ENCODE results near the gene CAVIN2.

Gene CAVIN2

DNA sequence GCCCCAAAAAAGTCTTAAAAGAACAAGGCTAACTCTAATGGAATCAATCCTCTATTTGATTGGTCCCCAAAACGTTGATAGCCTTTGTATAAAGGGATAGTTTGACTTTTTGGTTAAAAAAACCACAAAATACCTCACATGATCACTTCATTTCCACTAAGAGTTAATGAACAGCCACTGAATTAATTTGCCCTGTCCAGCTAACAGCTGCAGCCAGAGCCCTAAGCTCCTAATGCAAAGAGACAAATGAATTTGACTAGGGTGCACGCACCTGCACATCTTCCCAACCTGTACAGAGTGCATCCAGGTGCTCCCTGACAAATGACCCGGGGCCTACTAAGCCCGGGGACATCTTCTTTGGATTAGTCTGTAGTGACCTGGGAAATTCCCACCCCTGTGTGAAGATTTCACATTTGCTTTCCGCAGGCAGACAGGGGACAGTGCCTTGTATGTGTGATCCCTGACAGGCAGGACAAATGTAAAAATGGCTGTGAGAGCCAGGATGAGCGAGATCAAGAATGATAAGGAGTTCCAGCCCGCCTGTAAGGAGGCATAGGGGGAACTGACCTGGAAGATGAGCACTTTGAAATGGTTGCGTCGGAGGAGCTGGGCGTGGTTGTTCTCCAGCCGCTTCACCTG, 893 bp downstream of the CAVIN2 start:
- Histone ChIP-seq H3K9me3 (ENCODE audit: control insufficient read depth, low read length) (no peaks in the 10 kb centered on the region), H3K9ac (no peak overlapping the region), H3K4me3 (ENCODE audit: low read depth, low read length) (peak overlapping the region; percentile 40), H3K79me2 (no peaks in the 10 kb centered on the region), H3K27ac (peak overlapping the region; percentile 60), H2AFZ (no peak overlapping the region), H3K36me3 (ENCODE audit: control insufficient read depth, insufficient read depth, low read length) (no peaks in the 10 kb centered on the region), H3K27me3 (ENCODE audit: control insufficient read depth, insufficient read depth, low read length) (no peaks in the 10 kb centered on the region), H3K4me1 (no peaks in the 10 kb centered on the region), H3K4me2 (ENCODE audit: low read length) (peak overlapping the region; percentile 21)
- TF ChIP-seq, protein P1, sequence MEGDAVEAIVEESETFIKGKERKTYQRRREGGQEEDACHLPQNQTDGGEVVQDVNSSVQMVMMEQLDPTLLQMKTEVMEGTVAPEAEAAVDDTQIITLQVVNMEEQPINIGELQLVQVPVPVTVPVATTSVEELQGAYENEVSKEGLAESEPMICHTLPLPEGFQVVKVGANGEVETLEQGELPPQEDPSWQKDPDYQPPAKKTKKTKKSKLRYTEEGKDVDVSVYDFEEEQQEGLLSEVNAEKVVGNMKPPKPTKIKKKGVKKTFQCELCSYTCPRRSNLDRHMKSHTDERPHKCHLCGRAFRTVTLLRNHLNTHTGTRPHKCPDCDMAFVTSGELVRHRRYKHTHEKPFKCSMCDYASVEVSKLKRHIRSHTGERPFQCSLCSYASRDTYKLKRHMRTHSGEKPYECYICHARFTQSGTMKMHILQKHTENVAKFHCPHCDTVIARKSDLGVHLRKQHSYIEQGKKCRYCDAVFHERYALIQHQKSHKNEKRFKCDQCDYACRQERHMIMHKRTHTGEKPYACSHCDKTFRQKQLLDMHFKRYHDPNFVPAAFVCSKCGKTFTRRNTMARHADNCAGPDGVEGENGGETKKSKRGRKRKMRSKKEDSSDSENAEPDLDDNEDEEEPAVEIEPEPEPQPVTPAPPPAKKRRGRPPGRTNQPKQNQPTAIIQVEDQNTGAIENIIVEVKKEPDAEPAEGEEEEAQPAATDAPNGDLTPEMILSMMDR (IDR thresholded peaks at IDR 0.05): no peak

DNA sequence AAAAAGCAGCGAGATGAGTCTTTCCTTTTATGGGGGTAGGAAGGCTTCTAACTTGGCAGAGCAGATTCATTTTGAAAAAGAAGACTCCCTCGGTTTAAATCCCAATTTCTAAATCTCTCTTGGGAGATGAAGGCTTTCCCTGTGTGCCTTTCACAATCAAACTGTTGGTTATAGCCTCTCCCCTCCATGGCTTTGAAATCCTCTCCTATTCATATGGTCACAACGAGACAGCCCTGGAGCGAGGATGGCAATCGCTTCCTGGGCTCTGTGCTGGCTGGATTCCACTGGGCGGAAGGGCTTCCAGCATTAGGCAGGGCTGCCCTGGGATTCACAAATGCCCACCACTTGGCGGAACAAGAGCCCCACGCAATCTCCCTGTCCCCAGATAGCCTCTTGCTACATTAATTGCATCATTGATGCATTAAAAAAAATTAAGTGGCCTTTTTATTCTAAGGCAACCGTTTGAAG, 1.6 kb downstream of the CAVIN2 start:
- H3K27me3 ChIP-seq (ENCODE audit: control insufficient read depth, insufficient read depth, low read length): no peaks in the 10 kb centered on the region
- peak overlapping the region; percentile 40 for H3K4me3 ChIP-seq (ENCODE audit: low read depth, low read length)
- H3K4me2 ChIP-seq (ENCODE audit: low read length): peak overlapping the region; percentile 21
- H3K36me3 ChIP-seq (ENCODE audit: control insufficient read depth, insufficient read depth, low read length): no peaks in the 10 kb centered on the region
- H3K27ac ChIP-seq: peak overlapping the region; percentile 60
- TF ChIP-seq, protein P1 (IDR thresholded peaks at IDR 0.05): no peak
- H3K9me3 ChIP-seq (ENCODE audit: control insufficient read depth, low read length): no peaks in the 10 kb centered on the region
- H2AFZ ChIP-seq: no peak overlapping the region
- H3K9ac ChIP-seq: no peak overlapping the region
- H3K79me2 ChIP-seq: no peaks in the 10 kb centered on the region
- no peaks in the 10 kb centered on the region for H3K4me1 ChIP-seq

DNA sequence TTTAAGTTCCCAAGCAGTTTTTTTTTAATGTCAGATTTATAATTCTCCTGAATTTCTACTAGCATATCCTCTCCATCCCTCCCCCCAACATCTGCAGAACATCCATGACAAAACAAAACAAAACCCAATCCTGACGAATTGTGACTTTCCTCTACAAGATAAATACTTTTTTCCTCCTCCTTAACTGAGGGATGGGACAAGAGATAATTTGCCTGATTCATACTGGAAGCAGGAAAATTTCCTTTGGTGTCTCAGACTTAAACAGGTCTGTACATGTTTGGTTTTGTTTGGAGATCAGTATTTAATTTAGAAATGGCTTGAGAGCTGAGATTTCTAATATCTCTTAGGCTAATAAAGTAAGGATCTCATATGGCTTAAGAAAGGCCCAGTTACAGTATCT, 2.2 kb downstream of the CAVIN2 start:
- H3K9me3 ChIP-seq (ENCODE audit: control insufficient read depth, low read length): no peaks in the 10 kb centered on the region
- H3K4me2 ChIP-seq (ENCODE audit: low read length): no peak overlapping the region
- no peaks in the 10 kb centered on the region for H3K27me3 ChIP-seq (ENCODE audit: control insufficient read depth, insufficient read depth, low read length)
- H3K4me3 ChIP-seq (ENCODE audit: low read depth, low read length): peak overlapping the region; percentile 40
- no peaks in the 10 kb centered on the region for H3K79me2 ChIP-seq
- TF ChIP-seq, protein P1 (IDR thresholded peaks at IDR 0.05): no peak
- no peak overlapping the region for H3K9ac ChIP-seq
- H3K27ac ChIP-seq: no peak overlapping the region
- no peaks in the 10 kb centered on the region for H3K4me1 ChIP-seq
- no peaks in the 10 kb centered on the region for H3K36me3 ChIP-seq (ENCODE audit: control insufficient read depth, insufficient read depth, low read length)
- H2AFZ ChIP-seq: no peak overlapping the region

DNA sequence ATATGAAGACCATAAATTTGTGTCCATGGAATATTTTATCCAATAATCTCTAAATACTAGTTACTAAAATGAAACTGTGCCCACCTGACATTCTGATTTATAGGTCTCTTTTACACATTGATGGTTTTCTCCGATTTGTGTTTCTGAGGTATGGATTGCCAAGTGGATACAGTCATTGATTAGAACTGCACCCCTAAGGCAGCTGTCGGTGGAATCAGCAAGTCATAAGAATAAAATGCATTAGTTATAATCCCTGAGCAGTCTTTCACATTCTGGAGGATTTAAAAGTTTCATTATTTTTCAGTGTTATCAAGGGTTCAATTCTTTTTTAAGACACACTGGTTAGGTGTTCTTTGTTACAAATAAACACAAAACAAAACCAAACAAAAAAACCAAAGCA, 6.0 kb downstream of the CAVIN2 start:
- H3K79me2 ChIP-seq: no peaks in the 10 kb centered on the region
- no peaks in the 10 kb centered on the region for H3K4me1 ChIP-seq
- TF ChIP-seq, protein P1 (IDR thresholded peaks at IDR 0.05): no peak
- H3K4me3 ChIP-seq (ENCODE audit: low read depth, low read length): no peak overlapping the region
- no peak overlapping the region for H3K27ac ChIP-seq
- no peaks in the 10 kb centered on the region for H3K9me3 ChIP-seq (ENCODE audit: control insufficient read depth, low read length)
- H3K36me3 ChIP-seq (ENCODE audit: control insufficient read depth, insufficient read depth, low read length): no peaks in the 10 kb centered on the region
- no peak overlapping the region for H2AFZ ChIP-seq
- no peak overlapping the region for H3K9ac ChIP-seq
- H3K4me2 ChIP-seq (ENCODE audit: low read length): no peak overlapping the region
- no peaks in the 10 kb centered on the region for H3K27me3 ChIP-seq (ENCODE audit: control insufficient read depth, insufficient read depth, low read length)

Measured in parathyroid adenoma (tissue), 2 donors.